Muscle of leg (tissue), 11 donors: ENCODE results near the gene PHACTR3. TPM values are rescaled to one million over a fixed set of nuclear protein-coding genes. Genes with fewer than 3 reads are reported as not detected.

ENCODE experiments used
- DNase-seq: peaks from one replicate; pipeline ENCODE4 v3.0.0; 2013
- H3K27ac ChIP-seq: one replicate; pipeline ENCODE4 v1.5.1; 2013; ENCODE audit warnings: mild to moderate bottlenecking, low read length, control low read depth
- H3K27me3 ChIP-seq: one replicate; pipeline ENCODE4 v1.6.1; 2013; ENCODE audit warnings: low read length; ENCODE audit not compliant: control insufficient read depth, insufficient read depth
- H3K36me3 ChIP-seq: one replicate; pipeline ENCODE4 v1.6.1; 2013; ENCODE audit warnings: low read length; ENCODE audit not compliant: control insufficient read depth, insufficient read depth
- H3K4me1 ChIP-seq: one replicate; pipeline ENCODE4 v1.6.1; 2013; ENCODE audit warnings: low read length; ENCODE audit not compliant: control insufficient read depth, insufficient read depth
- H3K4me3 ChIP-seq: one replicate; pipeline ENCODE4 v1.5.1; 2013; ENCODE audit warnings: low read length, control low read depth
- H3K9me3 ChIP-seq: replicated peaks from 2 replicates; pipeline ENCODE4 v1.6.1; 2013; ENCODE audit warnings: low read depth, low read length; ENCODE audit not compliant: control insufficient read depth
- WGBS: methylation state at CpG from one replicate; pipeline ENCODE4 v1.1.5; 2013; ENCODE audit warnings: missing lambda C conversion rate; ENCODE audit not compliant: insufficient coverage; 5-methylcytosine and 5-hydroxymethylcytosine counted together
- polyA plus RNA-seq, 8 donors: library from polyadenylated mRNA; unstranded; fragments of 120-200 nt; gene quantifications; one replicate each; pipeline versions ENCODE4 v1.2.1 to v1.2.3, GENCODE V29; 2013; ENCODE audit warnings: inconsistent platforms in 1 of 8, low replicate concordance in 1 of 8; ENCODE audit not compliant: insufficient read length in 8 of 8, insufficient read depth in 1 of 8
- total RNA-seq: library from RNA; stranded (reverse); fragments of 120-200 nt; gene quantifications from one replicate; pipeline ENCODE4 v1.2.4, GENCODE V29; 2013

Gene PHACTR3
- total and polyA plus RNA-seq, 9 donors = 4.7 to 17.0 (median 9.9) TPM

DNA sequence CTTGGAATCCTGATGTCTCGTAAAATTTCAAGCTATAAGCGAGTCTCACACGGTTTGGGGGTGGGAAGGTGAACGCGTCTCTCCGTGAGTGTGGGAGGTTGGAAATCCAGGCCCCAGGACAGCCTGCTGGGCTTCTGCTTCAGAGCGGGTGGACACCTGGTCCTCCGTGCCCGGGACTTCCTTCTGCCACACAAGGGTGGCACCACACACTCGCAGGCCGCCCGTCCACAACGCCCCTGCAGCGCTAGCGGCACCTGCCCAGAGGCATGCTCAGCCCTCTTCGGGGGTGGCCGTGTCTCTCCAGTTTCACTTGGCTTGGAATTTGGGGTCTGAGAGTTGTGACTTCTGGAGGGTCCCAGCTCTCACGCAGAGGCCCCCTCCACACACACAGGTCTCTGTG, 151.9 kb downstream of the PHACTR3 start:
- peaks cover 8% of the 10 kb centered on the region for H3K27me3 ChIP-seq
- WGBS = 87% methylated on average over 10 of the region's 18 CpGs
- H3K27ac ChIP-seq = no peak overlapping the region

DNA sequence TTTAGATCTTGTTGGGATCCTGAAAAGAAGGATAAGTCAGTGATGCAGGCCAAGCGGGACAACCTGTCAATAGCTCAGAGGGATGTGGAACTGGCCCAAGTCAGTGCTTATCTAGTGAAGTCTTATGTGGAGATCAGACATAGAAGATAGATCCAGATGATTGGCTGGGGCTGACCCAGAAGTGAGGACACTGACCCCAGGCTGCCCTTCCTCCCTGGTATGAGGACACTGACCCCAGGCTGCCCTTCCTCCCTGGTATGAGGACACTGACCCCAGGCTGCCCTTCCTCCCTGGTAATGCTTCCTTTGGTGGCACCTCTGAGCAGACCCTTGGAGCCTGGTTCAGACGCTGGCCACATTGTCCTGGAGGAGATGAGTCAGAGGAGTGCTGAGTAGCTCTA, 159.7 kb downstream of the PHACTR3 start:
- Histone ChIP-seq H3K4me3 (no peak overlapping the region), H3K36me3 (no peaks in the 10 kb centered on the region), H3K9me3 (no peaks in the 10 kb centered on the region), H3K4me1 (no peaks in the 10 kb centered on the region), H3K27me3 (no peaks in the 10 kb centered on the region), H3K27ac (no peak overlapping the region)
- DNase-seq = no peak
- WGBS = 100% methylated on average over 1 of the region's 2 CpGs

More for the DNA sequence above, 151.9 kb downstream of the PHACTR3 start:
- Histone ChIP-seq H3K36me3 (no peaks in the 10 kb centered on the region), H3K9me3 (no peaks in the 10 kb centered on the region), H3K4me1 (peaks cover 24% of the 10 kb centered on the region), H3K4me3 (no peak overlapping the region)
- DNase-seq = no peak

DNA sequence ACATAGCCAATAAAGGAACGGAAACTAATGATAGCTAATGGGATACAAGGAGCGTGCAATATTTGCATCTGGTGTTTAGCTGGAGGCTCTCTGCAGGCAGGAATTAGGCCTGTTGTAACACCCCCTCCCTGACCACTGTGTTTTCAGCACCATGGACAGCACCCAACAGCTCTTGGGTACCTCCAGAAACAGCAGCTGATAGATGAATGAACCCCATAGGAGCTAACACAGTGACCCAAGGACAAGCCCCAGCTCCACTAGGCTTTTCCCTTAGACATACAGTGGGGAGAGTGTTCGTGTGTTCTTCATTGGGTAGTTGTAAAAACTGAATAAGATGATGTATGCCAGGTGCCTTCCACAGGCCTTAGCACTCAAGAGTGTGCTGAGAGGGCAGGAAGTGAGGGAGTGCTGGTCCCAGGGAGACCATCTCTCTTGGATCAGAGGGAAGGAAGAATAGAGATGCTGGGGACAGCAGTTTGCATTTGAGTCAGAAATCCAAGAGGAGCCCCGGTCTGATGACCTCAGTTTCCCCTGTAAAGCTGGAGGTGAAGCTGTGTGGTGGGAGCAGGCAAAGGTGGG, 161.3 kb downstream of the PHACTR3 start:
- Histone ChIP-seq H3K27ac (no peak overlapping the region), H3K4me3 (no peak overlapping the region), H3K27me3 (no peaks in the 10 kb centered on the region), H3K9me3 (no peaks in the 10 kb centered on the region), H3K4me1 (peaks cover under 1% of the 10 kb centered on the region), H3K36me3 (no peaks in the 10 kb centered on the region)
- DNase-seq = peak; percentile 42
- WGBS = 92% methylated on average over 2 of the region's 4 CpGs

DNA sequence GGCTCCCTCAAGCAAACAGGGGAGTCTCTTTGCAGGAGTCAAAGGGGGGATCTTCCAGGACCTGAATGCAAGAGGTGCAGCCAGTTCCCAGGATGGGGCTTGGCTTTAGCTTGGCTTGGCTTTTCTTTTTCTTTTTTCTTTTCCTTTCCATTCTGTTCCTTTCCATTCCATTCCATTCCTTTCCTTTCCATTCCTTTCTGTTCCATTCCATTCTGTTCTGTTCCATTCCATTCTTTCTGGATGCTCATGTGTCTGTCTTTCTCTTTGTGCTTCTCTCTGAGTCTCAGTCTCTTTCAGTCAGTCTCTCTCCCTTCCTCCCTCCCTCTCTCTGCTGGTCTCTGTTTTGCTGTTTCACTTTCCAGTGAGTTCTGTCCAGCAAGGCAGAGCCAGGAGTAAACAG, 163.3 kb downstream of the PHACTR3 start:
- Histone ChIP-seq H3K27ac (no peak overlapping the region), H3K36me3 (no peaks in the 10 kb centered on the region), H3K4me3 (no peak overlapping the region), H3K4me1 (peaks cover 18% of the 10 kb centered on the region), H3K9me3 (no peaks in the 10 kb centered on the region), H3K27me3 (no peaks in the 10 kb centered on the region)
- no peak for DNase-seq

DNA sequence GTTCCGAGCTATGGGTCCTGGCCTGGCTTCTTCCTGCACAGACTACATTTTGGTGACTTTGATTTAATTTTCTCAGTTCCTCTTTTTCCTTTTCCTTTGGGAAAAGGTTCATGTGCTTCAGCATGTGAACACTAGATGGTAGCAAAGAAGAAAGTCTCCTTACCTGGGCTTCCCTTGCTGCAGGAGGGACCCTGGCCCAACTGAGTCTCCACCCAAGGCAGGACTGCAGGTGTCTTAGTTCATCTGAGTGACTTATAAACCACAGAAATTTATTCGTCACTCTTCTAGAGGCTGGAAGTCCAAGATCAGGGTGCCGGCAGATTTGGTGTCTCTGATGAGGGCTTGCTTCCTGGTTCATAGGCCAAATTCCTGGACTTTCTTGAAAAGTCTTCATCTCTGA, 165.9 kb downstream of the PHACTR3 start:
- Histone ChIP-seq H3K36me3 (no peaks in the 10 kb centered on the region), H3K4me1 (peaks cover 18% of the 10 kb centered on the region), H3K9me3 (no peaks in the 10 kb centered on the region), H3K27ac (no peak overlapping the region), H3K4me3 (no peak overlapping the region), H3K27me3 (peaks cover 2% of the 10 kb centered on the region)
- 80% methylated on average over 1 of the region's 3 CpGs for WGBS
- DNase-seq = no peak

DNA sequence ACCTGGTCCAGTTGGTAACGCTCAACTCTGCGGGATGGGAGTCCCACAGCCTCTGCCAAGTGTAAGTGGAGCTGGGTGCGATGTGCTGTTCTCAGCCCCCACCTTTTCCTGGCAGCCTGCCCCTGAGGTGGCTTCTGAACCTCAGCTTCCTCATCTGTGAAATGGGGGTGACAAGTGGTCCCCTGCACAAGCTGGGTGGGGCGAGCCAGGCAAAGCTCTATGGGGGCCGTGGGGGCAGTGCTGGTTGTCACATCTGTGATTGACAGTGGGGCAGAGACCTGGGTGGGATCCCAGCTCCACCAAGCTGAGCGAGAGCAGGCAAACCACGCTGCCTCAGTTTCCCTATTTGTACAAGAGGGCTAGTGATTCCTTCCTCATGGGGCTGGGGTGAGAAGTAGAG, 166.5 kb downstream of the PHACTR3 start:
- H3K27ac ChIP-seq = no peak overlapping the region

DNA sequence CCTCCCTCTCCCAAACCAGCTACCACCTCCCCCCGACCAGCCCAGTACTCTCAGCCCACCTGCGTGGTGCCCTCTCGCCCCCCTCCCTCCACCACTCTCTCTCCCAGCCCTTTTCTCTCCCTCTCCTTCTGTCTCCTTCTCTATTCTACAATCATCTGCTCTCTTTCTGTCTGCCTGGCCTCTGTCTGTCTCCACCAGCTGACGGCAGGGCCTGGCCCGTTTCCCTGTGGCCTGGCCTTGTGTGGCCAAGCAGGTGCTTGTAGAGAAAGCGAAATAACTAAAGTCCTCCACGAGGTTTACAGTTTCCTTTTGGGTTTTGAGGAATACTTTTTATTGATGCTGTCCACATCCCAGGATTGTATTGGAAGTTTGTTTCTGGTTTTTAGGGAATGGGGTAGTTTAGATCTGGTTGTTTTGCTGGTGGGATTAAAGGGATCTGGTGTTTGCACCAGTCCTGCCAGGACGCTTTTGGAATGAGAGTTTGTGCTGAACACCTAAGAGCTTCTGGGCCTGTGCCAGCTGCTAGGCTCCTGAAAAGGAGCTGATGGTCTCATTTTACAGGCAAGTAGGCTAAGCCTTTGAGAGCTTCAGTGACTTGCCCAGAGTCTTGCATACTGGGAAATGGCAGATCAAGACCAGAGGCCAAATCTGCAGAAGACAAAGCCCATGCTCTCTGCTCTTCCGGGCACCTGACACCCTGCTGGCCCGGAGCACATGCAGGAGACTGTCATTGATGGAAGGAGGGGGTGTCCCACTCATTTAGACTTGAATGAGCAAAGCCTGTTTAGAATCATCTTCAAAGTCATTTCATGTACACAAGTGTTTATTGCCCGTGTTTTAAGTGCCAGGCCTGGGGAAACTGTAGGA, 167.4 kb downstream of the PHACTR3 start:
- Histone ChIP-seq H3K36me3 (no peaks in the 10 kb centered on the region), H3K27me3 (peaks cover 2% of the 10 kb centered on the region), H3K4me3 (no peak overlapping the region), H3K4me1 (peaks cover 18% of the 10 kb centered on the region), H3K9me3 (no peaks in the 10 kb centered on the region), H3K27ac (no peak overlapping the region)
- DNase-seq = peak; percentile 36
- 24% methylated on average over 9 of the region's 11 CpGs for WGBS

More for the DNA sequence above, 166.5 kb downstream of the PHACTR3 start:
- 82% methylated on average over 5 of the region's 7 CpGs for WGBS
- Histone ChIP-seq H3K4me3 (no peak overlapping the region), H3K4me1 (peaks cover 18% of the 10 kb centered on the region), H3K27me3 (peaks cover 2% of the 10 kb centered on the region), H3K36me3 (no peaks in the 10 kb centered on the region), H3K9me3 (no peaks in the 10 kb centered on the region)
- no peak for DNase-seq

DNA sequence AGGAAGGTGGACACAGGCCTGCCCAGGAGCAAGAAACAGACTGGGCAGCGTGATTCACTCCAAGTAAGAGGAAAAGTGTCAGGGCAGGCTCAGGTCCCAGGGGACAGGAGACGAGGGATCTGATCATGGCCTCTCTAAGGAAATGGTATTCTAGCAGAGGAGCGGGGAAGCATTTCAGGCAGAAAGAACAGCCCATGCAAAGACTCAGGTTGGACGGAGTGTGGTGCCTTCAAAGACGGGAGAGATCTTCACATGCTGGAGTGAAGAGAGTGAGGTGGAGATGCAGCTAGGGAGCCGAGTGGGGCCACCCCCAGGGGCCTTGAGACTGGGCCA, 168.0 kb downstream of the PHACTR3 start:
- WGBS = 54% methylated on average over 5 of the region's 6 CpGs
- DNase-seq = no peak
- Histone ChIP-seq H3K9me3 (no peaks in the 10 kb centered on the region), H3K27ac (no peak overlapping the region), H3K36me3 (no peaks in the 10 kb centered on the region), H3K4me3 (no peak overlapping the region), H3K27me3 (peaks cover 2% of the 10 kb centered on the region), H3K4me1 (peaks cover 18% of the 10 kb centered on the region)

DNA sequence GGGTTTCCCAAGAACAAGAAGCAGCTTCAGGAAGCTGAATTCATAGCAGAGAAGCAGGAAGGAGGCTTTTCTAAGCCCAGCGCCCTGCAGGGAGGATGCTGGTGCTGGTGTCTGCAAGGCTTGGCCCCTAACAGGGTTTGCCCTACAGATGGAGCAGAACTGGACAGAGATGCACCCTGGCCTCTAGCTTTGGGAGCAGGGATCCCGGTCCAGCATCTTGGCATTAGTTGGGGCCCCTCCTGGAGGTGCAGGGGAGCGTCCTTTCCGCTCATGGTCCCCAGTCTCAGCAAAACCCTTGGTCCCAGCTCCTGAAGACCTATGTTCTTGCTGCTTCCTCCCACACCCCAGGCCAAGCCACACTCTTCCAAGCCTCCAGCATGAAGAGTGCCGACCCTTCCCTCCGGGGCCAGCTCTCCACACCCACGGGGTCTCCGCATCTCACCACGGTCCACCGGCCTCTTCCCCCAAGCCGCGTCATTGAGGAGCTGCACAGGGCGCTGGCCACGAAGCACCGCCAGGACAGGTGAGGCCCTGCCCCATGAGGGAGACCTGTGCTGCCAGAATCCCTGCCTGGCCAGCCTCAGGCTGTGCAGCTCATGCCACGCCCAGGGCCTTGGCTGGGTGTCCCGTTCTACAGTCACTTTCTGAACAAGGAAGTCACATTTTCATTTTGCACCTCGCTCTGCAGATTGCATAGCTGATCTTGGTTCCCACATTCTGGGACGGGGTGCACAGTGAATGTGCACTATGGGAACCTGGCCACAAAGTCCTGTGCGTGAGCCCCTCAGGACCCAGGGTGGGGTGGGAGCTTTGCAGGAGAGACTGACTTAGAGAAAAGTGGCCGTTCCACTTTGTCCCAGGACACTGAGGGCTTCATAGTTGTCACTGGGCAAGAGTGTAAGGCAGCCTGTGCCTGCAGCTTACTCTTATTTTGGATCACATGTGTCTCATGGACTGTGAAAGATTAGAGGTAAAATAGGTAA, 168.9 kb downstream of the PHACTR3 start:
- WGBS = 81% methylated on average over 19 of the region's 21 CpGs
- peaks cover 18% of the 10 kb centered on the region for H3K4me1 ChIP-seq
- H3K4me3 ChIP-seq = no peak overlapping the region
- H3K9me3 ChIP-seq = no peaks in the 10 kb centered on the region
- H3K27ac ChIP-seq = no peak overlapping the region
- H3K36me3 ChIP-seq = no peaks in the 10 kb centered on the region
- H3K27me3 ChIP-seq = peaks cover 2% of the 10 kb centered on the region
- DNase-seq = no peak

DNA sequence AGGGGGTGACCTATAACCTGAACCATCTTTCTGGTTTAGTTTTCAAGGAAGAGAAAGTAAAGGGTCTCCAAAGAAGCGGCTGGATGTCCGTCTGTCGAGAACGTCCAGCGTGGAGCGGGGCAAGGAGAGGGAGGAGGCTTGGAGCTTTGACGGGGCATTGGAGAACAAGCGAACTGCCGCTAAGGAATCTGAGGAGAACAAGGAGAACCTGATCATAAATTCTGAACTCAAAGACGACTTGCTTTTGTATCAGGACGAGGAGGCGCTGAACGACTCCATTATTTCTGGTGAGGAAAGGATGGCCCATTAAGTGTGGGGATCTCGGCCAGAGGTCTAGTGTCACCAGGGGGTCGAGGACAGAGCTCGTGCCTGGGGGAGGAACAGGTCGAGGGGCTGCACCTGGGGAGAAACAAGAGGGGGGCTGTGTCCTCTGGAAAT, 169.9 kb downstream of the PHACTR3 start:
- no peak overlapping the region for H3K4me3 ChIP-seq
- H3K9me3 ChIP-seq = no peaks in the 10 kb centered on the region
- WGBS = 69% methylated on average over 16 of the region's 17 CpGs
- H3K4me1 ChIP-seq = peaks cover 18% of the 10 kb centered on the region
- H3K27ac ChIP-seq = no peak overlapping the region
- peaks cover 2% of the 10 kb centered on the region for H3K27me3 ChIP-seq
- H3K36me3 ChIP-seq = no peaks in the 10 kb centered on the region
- DNase-seq = no peak
